H1 (cell line): ENCODE data around the gene GATA5. TPM values are rescaled to one million over a fixed set of nuclear protein-coding genes. Genes with fewer than 3 reads are reported as not detected.

Experiments used
- ASH2L ChIP-seq: fragments of 200-600, 300-600 bp; sonication (generic); IDR thresholded peaks from one replicate; pipeline ENCODE4 v1.7.1; 2017; ENCODE audit warnings: low read length
- CREB1 ChIP-seq: IDR thresholded peaks from 2 replicates; pipeline ENCODE4 v1.6.1; 2012; ENCODE audit warnings: inconsistent platforms
- EGR1 ChIP-seq: IDR thresholded peaks from 2 replicates; pipeline ENCODE4 v1.6.1; 2011; ENCODE audit warnings: low read depth, low read length, borderline replicate concordance
- KDM5A ChIP-seq: fragments of 200-600 bp; IDR thresholded peaks from 2 replicates; pipeline ENCODE4 v1.7.1; 2012; ENCODE audit warnings: mild to moderate bottlenecking, low read length, inconsistent platforms, mixed read lengths
- RXRA ChIP-seq: IDR thresholded peaks from 2 replicates; pipeline ENCODE4 v1.6.1; 2011; ENCODE audit warnings: low read depth, mild to moderate bottlenecking, low read length, moderate library complexity; ENCODE audit not compliant: insufficient read depth
- SUZ12 ChIP-seq: fragments of 200-600 bp; sonication (generic); IDR thresholded peaks from 2 replicates; pipeline ENCODE4 v1.6.1; 2012; ENCODE audit warnings: mild to moderate bottlenecking, inconsistent platforms, low read length, moderate library complexity, mixed read lengths
- polyA plus RNA-seq, 7 experiments: library from polyadenylated mRNA; depleted of rRNA in 3 of 7; stranded (reverse) in 5 of 7; unstranded in 2 of 7; fragments of >200 nt in 5 of 7; fragments of 200-250 nt in 2 of 7; gene quantifications; 1 replicate in 5 of 7; 2 replicates in 1 of 7; 4 replicates in 1 of 7; pipeline versions ENCODE4 v1.2.1 to v1.2.3, GENCODE V29; 2011 to 2013; ENCODE audit warnings: missing spikeins in 2 of 7, mixed read lengths in 2 of 7
- total RNA-seq: library from RNA; stranded (reverse); fragmentation: NEBNext Ultra II Directional; extraction: Animal tissue kit (Norgen Biotek cat#: 25700); gene quantifications from 2 replicates; pipeline ENCODE4 v1.2.1, GENCODE V29; 2021

Gene GATA5
- total and polyA plus RNA-seq, 2 of the 8 experiments (the other 6 are each of a cell fraction or from before 2014, with no cell fraction given) = 0.08 to 0.11 TPM

DNA sequence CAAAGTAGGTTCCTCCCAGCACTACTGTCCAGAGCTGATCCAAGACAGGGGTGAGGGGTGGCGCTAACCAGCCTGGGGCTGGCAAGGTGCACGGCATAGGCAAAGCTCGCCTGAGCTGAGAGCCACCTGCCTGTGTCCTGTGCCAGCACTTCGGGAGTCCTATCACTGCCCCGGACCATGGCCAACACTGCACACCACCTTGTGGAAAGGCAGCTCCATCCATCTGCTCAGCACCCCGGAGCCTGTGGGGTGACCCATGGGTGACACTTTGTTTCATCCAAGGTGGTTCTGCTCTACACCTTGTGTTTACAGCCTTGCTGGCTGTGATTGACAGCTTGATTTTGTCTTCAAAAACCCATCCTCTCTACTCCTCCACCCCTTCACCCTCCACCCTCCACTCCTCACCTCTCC is 32.9 kb upstream of the GATA5 start (continued):
- TF ChIP-seq ASH2L (no peak), SUZ12 (no peak), RXRA (no peak), KDM5A (no peak), EGR1 (no peak), CREB1 (no peak)
